GM19035 (cell line): ENCODE measurements around the gene DIDO1.
"Not testable (repeated sequence)": the region's sequence is repeated elsewhere in the genome, so short reads cannot be mapped to it uniquely, and the experiment has no call there.

ENCODE experiments used
- ATAC-seq: cut with Tn5 transposase; IDR thresholded peaks from one replicate; pipeline ENCODE4 v1.9.1; 2021; ENCODE audit not compliant: unreplicated experiment

DIDO1 gene

DNA sequence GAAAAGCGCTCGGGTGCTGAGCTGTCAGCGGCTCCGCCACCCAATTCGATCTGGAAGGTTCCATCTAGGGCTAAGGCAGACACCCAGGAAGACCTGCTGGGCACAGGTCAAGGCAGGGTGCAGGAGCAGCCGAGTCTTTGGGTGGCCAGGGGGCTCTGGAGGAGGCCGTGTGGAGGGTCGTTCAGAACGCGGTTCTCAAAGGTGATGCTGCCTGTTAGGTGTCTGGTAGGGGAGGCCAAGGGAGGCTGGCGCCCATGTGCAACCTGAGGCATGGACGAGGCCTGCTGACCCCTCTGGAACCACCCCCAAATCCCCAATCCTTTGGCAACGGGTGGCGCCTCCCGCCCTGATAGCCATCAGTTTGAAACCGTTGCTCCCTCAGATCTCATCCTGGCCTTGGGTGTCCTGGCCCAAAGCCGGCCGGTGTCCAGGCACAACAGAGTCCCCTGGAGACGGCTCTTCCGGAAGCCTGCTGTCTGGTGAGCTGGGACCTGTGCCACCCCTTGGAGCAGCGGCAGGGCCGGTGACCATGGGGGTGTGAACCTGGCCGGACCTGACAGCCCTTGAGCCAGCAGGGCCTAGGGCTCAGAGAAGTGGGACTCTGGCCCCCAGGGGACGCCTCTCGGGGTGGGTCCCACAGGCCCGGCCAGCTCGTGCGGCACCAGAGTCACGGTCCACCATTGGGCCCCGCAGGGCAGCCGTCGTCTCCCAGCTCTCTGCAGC lies 36.7 kb upstream of the DIDO1 start:
- no peak for ATAC-seq

- no peak for ATAC-seq
These were observed 36.0 kb upstream of the DIDO1 start for GRCh38 chr20:62962221-62962879.

DNA sequence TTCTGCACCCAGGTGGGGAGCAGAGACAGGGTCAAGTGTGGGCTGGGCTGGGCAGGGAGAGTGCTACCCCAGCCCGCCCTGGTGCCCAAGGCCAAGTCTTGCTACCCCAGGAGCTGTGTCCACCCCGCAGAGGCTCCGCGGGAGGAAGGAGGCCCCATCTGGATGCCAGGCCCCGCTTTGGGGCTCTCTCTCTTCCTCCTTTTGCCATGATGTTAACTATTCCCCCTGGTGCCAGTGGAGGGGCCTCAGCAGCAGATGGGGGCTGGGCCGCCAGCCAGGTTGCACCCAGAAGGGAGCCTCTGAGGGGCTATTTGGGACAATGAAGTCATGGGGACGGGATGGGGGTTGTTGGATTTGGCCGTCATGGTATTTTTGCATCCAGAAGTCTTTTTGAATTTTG lies 35.5 kb upstream of the DIDO1 start:
- no peak for ATAC-seq

DNA sequence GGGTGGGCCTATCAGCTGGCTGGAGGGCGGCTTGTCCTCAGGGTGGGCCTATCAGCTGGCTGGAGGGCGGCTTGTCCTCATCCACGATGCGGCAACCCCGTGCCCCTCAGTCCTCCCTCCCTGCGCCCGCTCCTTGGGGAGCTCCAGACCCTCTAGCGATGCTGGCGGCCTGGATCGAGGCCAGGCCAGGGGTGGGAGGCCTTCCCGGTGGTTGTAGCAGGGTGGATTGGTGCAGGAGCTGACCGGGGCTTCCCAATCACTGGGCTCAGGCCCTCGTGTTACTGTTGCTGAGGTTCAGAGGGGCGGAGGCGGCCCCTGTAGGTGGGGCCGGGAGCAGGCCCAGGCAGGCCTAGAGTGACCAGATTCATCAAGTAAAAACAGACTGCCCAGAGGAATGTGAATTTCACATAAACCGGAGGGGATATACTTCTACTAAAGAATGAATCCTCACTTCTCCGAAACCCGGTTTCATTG lies 35.0 kb upstream of the DIDO1 start:
- no peak for ATAC-seq

DNA sequence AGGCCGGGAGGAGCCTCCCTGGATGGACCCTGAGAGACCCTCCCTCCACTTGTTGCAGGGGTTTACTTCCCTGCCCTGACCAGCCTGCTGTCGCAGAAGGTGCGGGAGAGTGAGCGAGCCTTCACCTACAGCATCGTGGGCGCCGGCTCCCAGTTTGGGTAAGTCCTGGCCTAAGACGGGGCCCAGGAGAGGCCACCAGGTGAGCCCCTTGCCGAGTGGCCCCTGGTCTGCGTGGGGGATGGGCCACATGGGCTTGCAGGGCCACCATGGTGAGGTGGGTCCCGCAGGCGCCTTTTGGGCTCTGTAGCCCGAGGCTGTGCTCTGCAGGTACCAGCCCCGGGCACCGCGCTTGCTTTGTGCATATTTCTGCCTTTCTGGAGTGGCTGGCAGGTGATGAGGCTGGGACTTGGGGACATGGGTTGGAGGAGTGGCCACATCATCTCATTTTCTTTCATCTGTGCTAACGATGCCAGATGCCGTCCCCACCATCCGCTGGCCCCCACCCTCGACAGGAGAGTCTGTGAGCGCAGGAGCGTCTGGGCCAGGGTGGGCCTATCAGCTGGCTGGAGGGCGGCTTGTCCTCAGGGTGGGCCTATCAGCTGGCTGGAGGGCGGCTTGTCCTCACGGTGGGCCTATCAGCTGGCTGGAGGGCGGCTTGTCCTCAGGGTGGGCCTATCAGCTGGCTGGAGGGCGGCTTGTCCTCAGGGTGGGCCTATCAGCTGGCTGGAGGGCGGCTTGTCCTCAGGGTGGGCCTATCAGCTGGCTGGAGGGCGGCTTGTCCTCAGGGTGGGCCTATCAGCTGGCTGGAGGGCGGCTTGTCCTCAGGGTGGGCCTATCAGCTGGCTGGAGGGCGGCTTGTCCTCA lies 34.4 kb upstream of the DIDO1 start:
- ATAC-seq = not testable (repeated sequence)

GRCh38 chr20:62959998-62960436 lies 33.7 kb upstream of the DIDO1 start:
- no peak for ATAC-seq

- ATAC-seq = no peak
These were observed 33.0 kb upstream of the DIDO1 start for GRCh38 chr20:62959101-62959971.

DNA sequence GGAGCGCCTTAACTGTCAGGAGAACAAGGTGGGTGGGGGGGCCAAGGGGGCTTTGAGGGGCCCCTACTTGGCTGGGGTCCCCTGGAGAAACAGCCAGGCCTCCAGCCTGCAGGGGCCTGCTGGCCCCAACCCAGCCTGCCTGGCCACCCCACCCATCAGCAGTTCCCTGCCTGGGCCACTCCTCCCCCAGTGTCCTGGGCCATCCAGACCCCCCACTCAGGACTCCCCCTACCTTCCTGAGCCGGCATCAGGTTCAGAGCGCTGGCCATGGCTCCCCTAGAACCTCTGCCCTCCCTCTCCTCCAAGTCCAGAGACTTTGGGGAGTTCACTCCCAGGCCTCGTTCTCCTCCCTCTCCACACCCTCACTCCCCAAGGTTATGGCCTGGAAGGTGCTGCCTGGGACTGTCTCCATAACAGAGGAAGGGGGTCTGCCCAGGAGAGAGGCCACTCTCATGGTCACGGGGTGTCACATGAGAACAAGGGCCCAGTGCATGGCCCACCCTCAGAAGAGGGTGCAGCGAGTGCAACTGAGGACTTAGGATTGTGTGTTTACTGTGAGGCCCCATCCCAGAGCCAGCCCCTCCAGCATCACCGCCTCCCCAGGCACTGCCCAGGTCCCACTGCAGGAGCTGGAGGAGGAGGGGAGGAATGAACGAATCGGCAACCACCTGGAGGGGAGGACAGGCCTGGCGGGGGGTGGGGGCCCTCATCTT lies 32.2 kb upstream of the DIDO1 start:
- ATAC-seq = no peak

DNA sequence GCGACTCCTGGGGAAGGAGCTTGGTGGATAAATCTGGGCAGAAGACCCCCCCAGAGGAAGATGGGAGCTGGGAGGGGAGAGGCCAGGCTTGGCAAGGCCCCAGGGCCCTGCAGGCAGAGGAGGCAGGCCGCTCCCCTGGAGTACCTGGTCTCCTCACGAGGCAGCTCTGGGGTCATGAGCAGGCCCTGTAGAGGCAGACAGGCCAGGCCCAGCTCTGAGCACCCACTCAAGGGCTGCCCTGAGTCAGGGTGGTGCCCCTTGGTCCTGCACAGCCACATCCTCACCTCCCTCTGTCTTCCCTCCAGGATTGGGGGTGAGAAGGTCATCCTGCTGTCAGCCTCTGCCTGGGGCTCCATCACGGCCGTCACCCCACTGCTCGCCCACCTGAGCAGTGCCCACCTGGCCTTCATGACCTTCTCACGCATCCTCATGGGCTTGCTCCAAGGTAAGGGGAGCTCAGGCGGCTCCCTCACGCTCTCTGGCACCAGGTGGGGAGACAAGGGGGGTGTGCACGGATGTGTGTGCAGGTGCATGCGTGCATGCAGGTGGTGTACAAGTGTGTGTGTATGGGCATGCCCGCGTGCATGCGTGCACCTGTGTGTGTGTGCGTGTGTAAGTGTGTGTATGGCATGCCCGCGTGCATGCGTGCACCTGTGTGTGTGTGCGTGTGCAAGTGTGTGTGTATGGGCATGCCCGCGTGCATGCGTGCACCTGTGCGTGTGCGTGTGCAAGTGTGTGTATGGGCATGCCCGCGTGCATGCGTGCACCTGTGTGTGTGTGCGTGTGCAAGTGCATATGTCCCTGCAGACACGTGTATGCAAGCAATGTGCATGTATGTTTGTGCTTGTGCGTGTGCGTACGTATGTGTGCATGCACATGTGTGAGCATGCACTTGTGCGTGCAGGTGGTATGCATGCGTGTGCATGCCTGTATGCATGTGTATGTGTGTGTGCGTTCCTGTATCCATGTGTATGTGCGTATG lies 31.1 kb upstream of the DIDO1 start:
- no peak for ATAC-seq

GRCh38 chr20:62956387-62957135 lies 30.3 kb upstream of the DIDO1 start:
- no peak for ATAC-seq

- no peak for ATAC-seq
These were observed 29.4 kb upstream of the DIDO1 start for GRCh38 chr20:62955519-62956386.

DNA sequence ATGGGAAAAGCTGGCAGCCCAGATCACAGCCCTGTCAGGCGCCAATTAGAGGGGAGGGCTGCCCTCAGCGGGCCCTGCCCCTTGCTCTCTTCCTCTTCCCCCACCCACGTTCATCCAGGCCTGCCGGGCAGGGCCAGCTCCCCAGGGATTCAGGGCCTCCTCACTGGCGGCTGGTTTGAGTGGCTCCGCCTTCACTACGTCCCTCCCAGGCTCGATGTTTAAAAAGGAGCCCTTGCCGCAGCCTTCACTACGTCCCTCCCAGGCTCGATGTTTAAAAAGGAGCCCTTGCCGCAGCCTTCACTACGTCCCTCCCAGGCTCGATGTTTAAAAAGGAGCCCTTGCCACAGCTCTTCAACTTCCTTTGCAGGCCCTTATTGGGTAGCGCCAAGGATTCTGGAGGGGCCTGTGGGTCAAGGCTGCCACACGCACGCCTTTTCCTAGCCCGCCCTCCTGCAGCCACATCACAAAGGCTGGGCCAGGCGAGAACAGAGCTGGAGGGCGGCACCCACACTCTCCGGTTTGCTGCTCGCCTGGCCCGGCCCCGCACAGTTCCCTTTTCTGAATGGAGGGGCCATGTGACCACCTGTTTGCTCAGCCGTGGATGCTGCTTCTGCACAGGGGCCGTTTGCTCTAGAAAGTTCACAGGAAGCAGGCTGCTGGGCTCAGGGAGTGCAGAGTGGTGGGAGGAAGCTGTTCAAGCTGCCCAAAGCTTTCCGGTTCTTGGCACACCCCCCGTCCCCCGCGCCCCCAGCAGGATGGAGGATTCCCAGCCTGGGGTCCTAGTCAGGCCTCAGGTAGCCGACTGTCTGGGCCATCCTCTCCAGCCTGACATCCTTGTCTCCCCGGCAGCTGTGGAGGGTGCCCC lies 27.8 kb upstream of the DIDO1 start:
- peak; percentile 66 for ATAC-seq

DNA sequence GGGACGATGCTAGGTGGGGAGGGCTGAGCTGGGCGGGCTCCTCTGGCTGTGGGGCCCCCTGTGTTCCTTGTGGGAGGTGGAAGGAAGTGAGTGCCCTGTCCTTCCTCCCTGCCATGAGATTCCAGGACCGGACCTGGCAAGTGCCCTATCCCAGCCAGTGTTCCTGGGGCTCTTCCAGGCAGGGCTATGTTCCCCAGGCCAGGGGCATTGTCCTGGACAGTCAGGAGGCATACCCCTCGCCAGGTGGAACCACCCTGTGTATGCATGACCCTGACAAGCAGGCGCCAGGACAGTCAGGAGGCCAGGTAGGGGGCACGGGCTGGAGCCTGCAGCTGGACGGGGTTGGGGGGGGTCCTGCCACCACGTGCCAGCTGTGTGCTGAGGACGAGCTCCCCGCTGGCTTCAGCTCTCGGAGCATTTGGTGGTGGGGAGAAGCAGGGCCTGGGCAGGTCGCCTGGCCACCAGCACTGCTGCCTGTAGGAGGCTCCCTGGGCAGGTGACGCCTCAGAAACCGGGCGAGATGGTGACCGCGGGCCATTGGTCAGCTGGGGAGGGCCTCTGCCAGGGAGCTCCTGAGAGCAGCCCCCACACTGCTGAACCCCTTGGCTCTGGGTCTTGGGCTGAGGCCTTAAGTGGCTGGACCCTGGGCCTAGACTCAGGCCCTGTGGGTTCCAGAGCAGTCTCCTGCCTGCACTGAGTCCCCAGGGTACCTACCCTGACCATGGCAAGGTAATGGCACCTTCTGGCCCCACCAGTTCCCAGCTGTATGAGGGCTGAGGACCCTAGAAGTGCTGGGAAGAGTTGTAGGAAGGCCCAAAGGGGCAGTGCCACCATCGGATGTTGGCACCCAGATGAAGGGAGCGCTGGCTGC lies 26.9 kb upstream of the DIDO1 start:
- ATAC-seq = no peak

- ATAC-seq = peak; percentile 52
These were observed 26.2 kb upstream of the DIDO1 start, which contains the start of gene SLC17A9 for GRCh38 chr20:62952373-62952967. Gene SLC17A9 (plus strand): TSS chr20:62952709. CDS start chr20:62952831, 122 bp downstream.

GRCh38 chr20:62951896-62952372 lies 25.6 kb upstream of the DIDO1 start:
- ATAC-seq = no peak
